PC-9 (cell line): Measurements from ENCODE around the gene XXYLT1.

ENCODE experiments used
- CTCF ChIP-seq: fragments of 200-600 bp; sonication (generic); conservative IDR thresholded peaks from 2 replicates; pipeline ENCODE4 v1.6.1; 2017; ENCODE audit warnings: mixed run types, antibody characterized with exemption, mild to moderate bottlenecking, moderate library complexity
- EZH2 ChIP-seq: fragments of 200-600 bp; sonication (generic); IDR thresholded peaks from 2 replicates; pipeline ENCODE4 v1.8.0; 2017; ENCODE audit warnings: antibody characterized with exemption, low read depth

- TF ChIP-seq CTCF (no peak), EZH2 (no peak)
Measured at GRCh38 chr3:195096053-195096452, 174.9 kb downstream of the XXYLT1 start.
